HG03460 (cell line): Measurements from ENCODE around the gene SOX13.

Source experiments
- ATAC-seq: cut with Tn5 transposase; IDR thresholded peaks from one replicate; pipeline ENCODE4 v1.9.1; 2021; ENCODE audit not compliant: unreplicated experiment

Gene SOX13

GRCh38 chr1:204128964-204129896 is 56.3 kb downstream of the SOX13 start:
- no peak for ATAC-seq

GRCh38 chr1:204130178-204130577 is 57.3 kb downstream of the SOX13 start:
- no peak for ATAC-seq

- no peak for ATAC-seq
These were observed 58.3 kb downstream of the SOX13 start for GRCh38 chr1:204130981-204131892.

- ATAC-seq = no peak
These were observed 59.1 kb downstream of the SOX13 start for GRCh38 chr1:204131978-204132377.

- no peak for ATAC-seq
These were observed 59.8 kb downstream of the SOX13 start for GRCh38 chr1:204132718-204133117.

GRCh38 chr1:204134103-204134502 is 61.2 kb downstream of the SOX13 start:
- no peak for ATAC-seq

GRCh38 chr1:204136814-204137213 is 63.9 kb downstream of the SOX13 start:
- ATAC-seq = no peak

GRCh38 chr1:204139088-204139487 is 66.2 kb downstream of the SOX13 start:
- no peak for ATAC-seq

GRCh38 chr1:204139952-204140351 is 67.0 kb downstream of the SOX13 start:
- ATAC-seq = no peak

- no peak for ATAC-seq
These were observed 68.2 kb downstream of the SOX13 start for GRCh38 chr1:204141131-204141530.

- ATAC-seq = no peak
These were observed 69.4 kb downstream of the SOX13 start for GRCh38 chr1:204142032-204142974.

GRCh38 chr1:204143276-204144041 is 70.5 kb downstream of the SOX13 start:
- ATAC-seq = no peak

- ATAC-seq = no peak
These were observed 72.2 kb downstream of the SOX13 start for GRCh38 chr1:204145033-204145504.

GRCh38 chr1:204146309-204146708 is 73.4 kb downstream of the SOX13 start:
- no peak for ATAC-seq

GRCh38 chr1:204146965-204147364 is 74.0 kb downstream of the SOX13 start:
- ATAC-seq = no peak

GRCh38 chr1:204147406-204148383 is 74.8 kb downstream of the SOX13 start:
- no peak for ATAC-seq

- ATAC-seq = no peak
These were observed 76.2 kb downstream of the SOX13 start for GRCh38 chr1:204149107-204149506.
